GM18861 (cell line): ENCODE measurements around the gene PTPN5.
"Not testable (repeated sequence)": the region's sequence is repeated elsewhere in the genome, so short reads cannot be mapped to it uniquely, and the experiment has no call there.

Experiments used
- ATAC-seq: cut with Tn5 transposase; IDR thresholded peaks from one replicate; pipeline ENCODE4 v1.9.1; 2021; ENCODE audit not compliant: unreplicated experiment

The PTPN5 gene

DNA sequence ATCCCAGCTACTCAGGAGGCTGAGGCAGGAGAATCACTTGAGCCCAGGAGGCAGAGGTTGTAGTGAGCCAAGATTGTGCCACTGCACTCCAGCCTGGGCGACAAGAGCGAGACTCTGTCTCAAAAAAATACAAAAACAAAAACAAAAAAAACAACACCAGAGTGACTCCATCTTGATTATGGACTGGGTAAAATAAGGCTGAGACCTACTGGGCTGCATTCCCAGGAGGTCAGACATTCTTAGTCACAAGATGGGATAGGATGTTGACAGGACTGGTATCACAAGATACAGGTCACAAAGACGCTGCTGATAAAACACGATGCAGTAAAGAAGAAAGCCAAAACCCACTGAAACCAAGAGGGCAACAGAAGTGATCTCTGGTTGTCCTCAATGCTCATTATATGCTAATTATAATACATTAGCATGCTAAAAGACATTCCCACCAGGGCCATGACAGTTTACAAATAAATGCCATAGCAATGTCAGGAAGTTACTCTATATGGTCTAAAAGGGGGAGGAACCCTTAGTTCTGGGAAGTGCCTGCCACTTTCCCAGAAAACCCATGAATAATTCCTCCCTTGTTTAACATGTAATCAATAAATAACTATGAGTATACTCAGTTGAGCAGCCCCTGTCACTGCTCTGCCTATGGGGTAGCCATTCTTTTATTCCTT is 100.0 kb downstream of the PTPN5 start:
- not testable (repeated sequence) for ATAC-seq

DNA sequence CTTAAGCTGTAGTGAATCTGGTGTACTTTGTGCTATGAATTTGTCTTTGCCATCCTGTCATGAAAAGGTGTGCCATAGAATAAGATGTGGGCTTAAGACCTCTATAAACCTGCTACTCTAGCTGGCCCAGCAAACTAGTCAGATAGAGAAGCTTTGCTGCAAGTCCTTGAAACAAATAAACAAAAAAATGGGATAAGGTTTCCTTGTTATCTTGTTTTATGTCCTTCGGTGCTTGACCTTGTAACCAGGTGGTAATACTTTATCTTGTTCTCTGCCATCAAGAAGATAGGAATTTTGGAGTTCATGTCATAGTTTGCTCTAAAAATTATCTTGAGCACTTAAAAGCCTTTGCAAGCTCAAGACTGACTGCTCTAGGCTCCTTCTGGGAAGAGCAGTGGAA is 107.3 kb downstream of the PTPN5 start:
- no peak for ATAC-seq

- ATAC-seq, result no peak
Measured at GRCh38 chr11:18682466-18682865, 109.1 kb downstream of the PTPN5 start.

DNA sequence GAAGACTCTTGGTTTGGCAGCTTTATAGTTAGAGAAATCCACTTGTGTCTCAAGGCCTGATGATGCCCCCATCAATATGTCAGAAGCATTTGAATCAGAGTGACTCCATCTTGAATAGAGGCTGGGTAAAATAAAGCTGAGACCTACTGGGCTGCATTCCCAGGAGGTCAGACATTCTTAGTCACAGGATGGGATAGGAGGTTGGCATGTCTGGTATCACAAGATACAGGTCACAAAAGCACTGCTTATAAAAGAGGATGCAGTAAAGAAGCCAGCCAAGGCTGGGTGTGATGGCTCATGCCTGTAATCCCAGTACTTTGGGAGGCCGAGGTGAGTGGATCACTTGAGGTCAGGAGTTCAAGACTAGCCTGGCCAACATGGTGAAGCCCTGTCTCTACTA is 109.6 kb downstream of the PTPN5 start:
- ATAC-seq, result not testable (repeated sequence)
